AG04450 (cell line): Measurements from ENCODE around the gene MGLL. TPM values are rescaled to one million over a fixed set of nuclear protein-coding genes. Genes with fewer than 3 reads are reported as not detected.

Experiments
- CTCF ChIA-PET: fragments of 300-600, 350-600 bp; formaldehyde crosslinking; extraction: SDS; loops from one replicate; lab custom pipeline; 2022; ENCODE audit warnings: antibody characterized with exemption, inconsistent platforms; lab: Charles Lee
- POLR2A ChIA-PET: fragments of 350-600 bp; formaldehyde crosslinking; extraction: SDS; loops from one replicate; lab custom pipeline; 2021; ENCODE audit warnings: antibody characterized with exemption, inconsistent platforms; lab: Yijun Ruan, JAX
- DNase-seq: peaks from one replicate; pipeline ENCODE4 v3.0.0-alpha.2; 2011; ENCODE audit warnings: low read depth, low spot score
- H3K27ac ChIP-seq: one replicate; pipeline ENCODE4 v1.5.1; 2012; ENCODE audit warnings: low read depth, low read length, control low read depth
- H3K27me3 ChIP-seq: one replicate; pipeline ENCODE4 v1.6.0; 2012; ENCODE audit warnings: low read length; ENCODE audit not compliant: control insufficient read depth, insufficient read depth
- H3K4me3 ChIP-seq: 2 replicates; pipeline ENCODE4 v1.5.1; 2011; ENCODE audit warnings: mild to moderate bottlenecking, low read depth, low read length, control low read depth
- H3K9me3 ChIP-seq: 2 replicates; pipeline ENCODE4 v1.5.1; 2012; ENCODE audit warnings: low read length; ENCODE audit not compliant: control insufficient read depth, insufficient read depth
- CTCF ChIP-seq: IDR thresholded peaks from 2 replicates; pipeline ENCODE4 v1.5.1; 2011; ENCODE audit warnings: low read depth, low read length, control low read depth, inconsistent platforms
- polyA plus RNA-seq: library from polyadenylated mRNA; depleted of rRNA; stranded (reverse); fragments of >200 nt; gene quantifications from 2 replicates; pipeline ENCODE4 v1.2.3, GENCODE V29; 2011; rRNA removed

The MGLL gene
- polyA plus RNA-seq, 1 experiment: 49.1 TPM

DNA sequence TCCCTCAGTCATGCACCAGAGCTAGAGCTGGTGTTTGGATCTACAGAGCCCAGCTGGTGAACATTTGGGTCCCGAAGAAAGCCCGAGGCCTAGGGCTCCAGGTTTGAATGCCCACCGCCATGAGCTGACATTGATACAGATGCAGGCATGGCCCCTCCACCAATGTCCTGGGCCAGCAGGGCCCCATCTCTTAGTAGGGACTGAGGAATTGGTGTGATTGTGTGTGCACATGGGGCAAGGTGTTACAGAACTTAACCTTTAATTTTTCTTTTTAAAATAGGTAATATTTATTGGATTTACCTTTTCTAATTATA, 182.3 kb downstream of the MGLL start:
- ChIA-PET CTCF (interaction anchor here (1.4 kb wide), 1 partner anchor 11 kb away, joined by 7 read pairs; no protein-coding TSS in a partner anchor), POLR2A (no interaction called here)
- H3K9me3 ChIP-seq: no peaks in the 10 kb centered on the region

GRCh38 chr3:127639173-127640041, 182.9 kb downstream of the MGLL start:
- H3K9me3 ChIP-seq: no peaks in the 10 kb centered on the region
- ChIA-PET CTCF (interaction anchor here (1.4 kb wide), 1 partner anchor 12 kb away, joined by 7 read pairs; no protein-coding TSS in a partner anchor), POLR2A (no interaction called here)
- H3K4me3 ChIP-seq: no peak overlapping the region
- DNase-seq: no peak
- TF ChIP-seq CTCF: no peak
- peak overlapping the region; percentile 11 for H3K27ac ChIP-seq
- peaks cover 6% of the 10 kb centered on the region for H3K27me3 ChIP-seq

More for the DNA sequence above, 182.3 kb downstream of the MGLL start:
- DNase-seq: no peak
- peaks cover 9% of the 10 kb centered on the region for H3K27me3 ChIP-seq
- no peak overlapping the region for H3K27ac ChIP-seq
- TF ChIP-seq CTCF: no peak
- H3K4me3 ChIP-seq: no peak overlapping the region

Other genes starting within 250 kb of the MGLL start
- 20.6 and 29.7 TPM in 2 replicates for gene TPRA1, start 231.8 kb downstream of the MGLL start, polyA plus RNA-seq
- 12.2 and 12.5 TPM in 2 replicates for gene MCM2, start 224.1 kb downstream of the MGLL start, polyA plus RNA-seq
- gene PODXL2, start 193.3 kb downstream of the MGLL start, polyA plus RNA-seq: 1.5 and 1.9 TPM in 2 replicates
- gene ABTB1, start 149.6 kb downstream of the MGLL start, polyA plus RNA-seq: 15.5 and 19.5 TPM in 2 replicates
- gene KBTBD12, start 92.7 kb upstream of the MGLL start, polyA plus RNA-seq: not detected in 2 replicates
- 543 and 639 TPM in 2 replicates for gene SEC61A1, start 229.9 kb upstream of the MGLL start, polyA plus RNA-seq